ENCODE results near the gene KRTAP2-3. TPM values are rescaled to one million over a fixed set of nuclear protein-coding genes. Genes with fewer than 3 reads are reported as not detected.
"Not testable (repeated sequence)": the region's sequence is repeated elsewhere in the genome, so short reads cannot be mapped to it uniquely, and the experiment has no call there.

KRTAP2-3 gene, protein sequence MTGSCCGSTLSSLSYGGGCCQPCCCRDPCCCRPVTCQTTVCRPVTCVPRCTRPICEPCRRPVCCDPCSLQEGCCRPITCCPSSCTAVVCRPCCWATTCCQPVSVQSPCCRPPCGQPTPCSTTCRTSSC
- 0.80 and 3.4 TPM in 2 replicates for total RNA-seq (2014; rRNA removed)
- polyA plus RNA-seq (2012) = 22.6 TPM

DNA sequence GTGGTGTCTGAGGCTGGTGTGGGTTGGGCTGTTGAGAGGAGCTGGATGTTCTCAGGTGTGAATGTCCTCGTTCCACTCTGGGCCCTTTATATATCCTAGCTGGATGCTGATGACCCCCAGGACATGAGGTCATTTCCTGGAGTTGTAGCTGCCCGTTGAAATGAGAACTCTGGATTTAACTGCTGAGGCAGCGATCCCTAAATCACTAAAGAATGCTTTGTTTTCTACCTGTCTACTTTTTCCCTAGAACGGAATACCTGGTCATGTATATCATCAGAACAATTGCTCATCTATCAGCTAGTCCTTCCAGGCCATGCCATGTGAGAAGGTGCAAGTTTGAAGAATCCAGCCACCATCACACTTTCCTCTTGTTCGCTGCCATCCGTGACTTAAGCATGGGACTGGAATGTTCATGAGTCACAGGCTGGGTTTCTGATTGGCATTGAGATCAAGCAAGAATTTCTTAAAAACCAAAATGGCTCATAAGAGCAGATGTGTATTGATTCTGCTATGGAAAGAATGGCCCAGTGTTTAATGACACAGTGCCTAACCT lies at the start of gene KRTAP2-3:
KRTAP2-3 (minus strand) TSS at position 63 of the 553 bp plus-strand sequence. CDS start 64 bp downstream, outside the sequence.
- DNase-seq (ENCODE audit: low read depth) = peak; percentile 94

DNA sequence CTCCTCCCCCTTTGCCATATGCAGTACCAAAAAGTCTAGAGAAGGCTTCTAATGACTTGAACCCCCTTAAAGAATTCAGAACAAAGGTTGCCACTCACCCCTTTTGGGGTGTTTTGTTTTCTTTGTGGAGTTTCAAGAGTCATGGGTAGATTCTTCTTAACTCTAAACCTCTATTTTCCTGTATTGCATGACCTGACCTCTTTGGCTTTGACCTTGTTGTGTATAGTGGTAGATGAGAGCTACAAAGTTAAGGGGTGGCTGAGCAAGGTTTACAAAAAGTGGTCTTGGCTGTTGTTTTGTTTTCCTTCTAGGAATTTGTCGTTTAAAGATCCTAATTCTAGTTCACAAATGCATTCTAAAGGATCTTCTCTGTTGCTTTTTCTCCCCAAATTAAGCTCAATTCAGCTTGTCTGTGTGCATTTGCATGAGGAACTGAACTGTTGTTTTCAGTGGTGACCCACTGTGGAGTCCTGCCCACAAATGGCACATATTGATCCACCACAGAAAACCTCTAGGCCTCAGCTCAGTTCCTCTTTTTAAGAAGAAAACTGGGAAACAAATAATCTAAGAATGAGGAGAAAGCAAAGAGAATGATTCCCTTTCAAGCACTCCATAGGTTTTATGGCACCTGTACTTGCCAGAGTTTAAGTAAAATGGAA lies 48.9 kb upstream of the KRTAP2-3 start:
- not testable (repeated sequence) for DNase-seq (ENCODE audit: low read depth)

DNA sequence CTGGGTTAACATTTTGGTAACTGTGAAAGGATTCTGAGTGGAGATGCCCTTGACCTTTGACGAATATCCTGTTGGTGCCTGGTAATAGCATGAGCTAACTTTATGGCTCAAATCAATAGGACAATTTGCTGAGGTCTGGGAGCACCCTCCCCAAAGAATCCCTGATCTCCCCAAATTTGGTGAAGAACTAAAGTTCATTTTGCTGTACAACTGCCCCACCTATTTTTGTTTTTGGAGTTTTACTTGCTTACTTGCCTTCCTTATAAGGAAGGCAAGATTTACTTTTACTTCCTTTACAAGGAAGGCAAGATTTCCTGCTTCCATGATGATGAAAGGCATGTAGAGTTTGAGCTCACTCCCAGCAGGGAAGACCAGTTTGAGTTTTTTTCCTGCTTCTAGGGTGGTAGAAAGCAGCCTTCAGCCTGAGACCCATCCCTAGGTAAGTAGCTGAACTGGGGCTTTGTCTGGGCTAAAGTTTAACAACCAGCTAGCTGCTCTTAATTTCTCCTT lies 48.1 kb upstream of the KRTAP2-3 start:
- DNase-seq (ENCODE audit: low read depth) = no peak

DNA sequence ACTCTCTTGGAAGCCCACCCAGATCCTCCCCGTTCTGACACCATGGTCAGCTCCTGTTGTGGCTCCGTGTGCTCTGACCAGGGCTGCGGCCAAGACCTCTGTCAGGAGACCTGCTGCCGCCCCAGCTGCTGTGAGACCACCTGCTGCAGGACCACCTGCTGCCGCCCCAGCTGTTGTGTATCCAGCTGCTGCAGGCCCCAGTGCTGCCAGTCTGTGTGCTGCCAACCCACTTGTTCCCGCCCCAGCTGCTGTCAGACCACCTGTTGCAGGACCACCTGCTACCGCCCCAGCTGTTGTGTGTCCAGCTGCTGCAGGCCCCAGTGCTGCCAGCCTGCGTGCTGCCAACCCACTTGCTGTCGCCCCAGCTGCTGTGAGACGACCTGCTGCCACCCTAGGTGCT lies 45.4 kb upstream of the KRTAP2-3 start, which contains the start of gene KRTAP4-9:
KRTAP4-9 (plus strand) TSS at position 43 of the 400 bp plus-strand sequence; CDS start at position 43, 0 bp downstream.
- peak; percentile 49 for DNase-seq (ENCODE audit: low read depth)

DNA sequence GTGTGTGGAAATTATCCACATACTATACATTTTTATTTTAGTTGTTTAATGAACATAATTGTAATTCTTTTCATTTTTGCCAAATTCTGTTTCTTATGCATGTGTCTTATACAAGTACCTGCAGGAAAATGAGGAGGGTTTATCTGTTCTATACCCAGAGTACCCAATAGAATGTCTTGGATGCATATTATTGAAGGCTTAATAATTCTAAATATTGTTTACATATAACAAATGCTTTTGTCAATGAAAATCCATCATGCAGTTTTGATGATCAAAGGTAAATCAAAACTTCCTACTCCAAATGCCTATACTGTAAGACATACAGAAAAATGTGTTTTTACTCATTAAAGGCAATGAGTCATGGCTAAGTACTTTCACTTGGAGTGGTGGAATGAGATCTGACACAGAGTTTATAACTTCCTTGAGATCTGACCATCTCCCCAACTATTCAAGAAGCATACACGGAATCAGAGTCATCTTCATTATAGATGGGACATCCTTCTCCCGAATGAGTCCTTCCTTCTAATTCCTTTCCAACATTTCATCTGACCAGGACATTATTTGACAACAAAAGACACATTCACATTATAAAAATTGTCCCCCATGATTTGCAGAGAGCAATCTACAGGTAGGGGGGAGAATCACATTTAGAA lies 44.6 kb upstream of the KRTAP2-3 start:
- peak; percentile 38 for DNase-seq (ENCODE audit: low read depth)

DNA sequence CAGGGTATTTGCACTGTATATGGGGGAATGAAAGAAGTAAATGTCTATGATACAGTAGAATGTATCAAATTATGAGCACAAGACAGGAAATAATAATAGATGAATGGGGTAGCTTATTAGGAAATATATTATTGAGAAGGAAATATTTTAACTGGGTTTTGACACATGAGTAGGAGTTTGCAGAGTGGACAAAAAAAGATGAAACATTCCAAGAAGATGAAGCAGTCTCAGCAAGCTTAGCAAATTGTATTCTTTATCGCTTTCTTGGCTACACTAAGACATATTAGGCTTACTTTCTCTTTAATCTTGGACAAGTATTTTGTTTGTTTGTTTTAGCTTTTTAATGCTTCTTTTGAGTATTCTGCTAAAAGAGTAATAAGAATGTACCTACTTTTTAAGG lies 44.0 kb upstream of the KRTAP2-3 start:
- no peak for DNase-seq (ENCODE audit: low read depth)

DNA sequence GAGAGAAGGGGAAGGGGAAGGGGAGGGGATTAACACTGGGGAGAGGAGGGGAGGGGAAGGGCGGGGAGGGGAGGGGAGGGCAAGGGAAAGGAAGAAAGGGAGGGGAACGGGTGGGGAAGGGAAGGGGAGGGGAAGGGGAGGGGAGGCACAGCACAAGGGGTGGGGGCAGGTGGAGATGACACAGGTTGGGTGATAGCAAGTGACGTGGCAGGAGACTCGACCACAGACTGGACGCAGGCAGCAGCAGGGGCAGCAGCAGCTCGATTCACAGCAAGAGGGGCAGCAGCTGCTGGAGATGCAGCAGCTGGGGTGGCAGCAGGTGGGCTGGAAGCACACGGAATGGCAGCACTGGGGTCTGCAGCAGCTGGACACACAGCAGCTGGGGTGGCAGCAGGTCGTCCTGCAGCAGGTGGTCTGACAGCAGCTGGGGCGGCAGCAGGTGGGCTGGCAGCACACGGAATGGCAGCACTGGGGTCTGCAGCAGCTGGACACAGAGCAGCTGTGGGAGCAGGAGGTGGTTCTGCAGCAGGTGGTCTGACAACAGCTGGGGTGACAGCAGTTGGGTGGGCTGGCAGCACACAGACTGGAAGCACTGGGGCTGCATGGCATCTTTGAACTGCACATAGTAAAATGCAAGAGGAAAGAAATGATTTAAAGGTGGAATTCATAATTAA lies 41.8 kb upstream of the KRTAP2-3 start, which contains the start of gene KRTAP4-16:
KRTAP4-16 (minus strand) TSS at position 624 of the 674 bp plus-strand sequence; CDS start at position 624, 0 bp downstream.
- DNase-seq (ENCODE audit: low read depth) = peak; percentile 41

DNA sequence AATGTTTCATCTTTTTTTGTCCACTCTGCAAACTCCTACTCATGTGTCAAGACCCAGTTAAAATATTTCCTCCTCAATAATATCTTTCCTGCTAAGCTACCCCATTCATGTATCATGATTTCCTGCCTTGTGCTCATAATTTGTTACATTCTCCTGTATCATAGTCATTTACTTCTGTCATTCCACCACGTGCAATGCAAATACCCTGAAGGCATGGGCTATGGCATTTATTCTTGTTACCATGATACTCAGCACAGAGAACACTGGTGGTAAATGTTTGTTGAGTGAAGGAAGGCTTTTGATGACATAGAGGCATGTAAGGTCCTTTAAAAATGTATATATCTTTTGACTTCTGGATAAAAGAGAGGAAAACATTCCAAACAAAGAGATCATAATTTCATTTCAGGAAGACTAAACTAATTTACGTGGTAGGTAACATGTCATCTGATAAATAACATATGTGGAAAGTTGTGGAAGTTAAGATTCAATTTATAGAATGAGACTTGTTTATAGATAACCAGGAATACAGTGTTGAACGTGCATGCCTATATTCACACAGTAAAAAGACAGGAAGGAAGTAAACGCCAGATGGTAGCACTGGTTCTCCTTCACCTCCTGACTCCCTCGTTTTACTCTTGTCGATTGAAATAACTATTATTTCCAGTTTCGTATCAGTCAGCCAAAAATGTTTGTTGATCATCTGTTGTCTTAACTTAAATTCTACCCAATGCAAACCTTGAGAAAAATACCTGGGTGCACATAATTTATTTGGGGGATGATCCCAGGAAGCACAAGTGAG lies 40.0 kb upstream of the KRTAP2-3 start:
- DNase-seq (ENCODE audit: low read depth) = peak; percentile 54

DNA sequence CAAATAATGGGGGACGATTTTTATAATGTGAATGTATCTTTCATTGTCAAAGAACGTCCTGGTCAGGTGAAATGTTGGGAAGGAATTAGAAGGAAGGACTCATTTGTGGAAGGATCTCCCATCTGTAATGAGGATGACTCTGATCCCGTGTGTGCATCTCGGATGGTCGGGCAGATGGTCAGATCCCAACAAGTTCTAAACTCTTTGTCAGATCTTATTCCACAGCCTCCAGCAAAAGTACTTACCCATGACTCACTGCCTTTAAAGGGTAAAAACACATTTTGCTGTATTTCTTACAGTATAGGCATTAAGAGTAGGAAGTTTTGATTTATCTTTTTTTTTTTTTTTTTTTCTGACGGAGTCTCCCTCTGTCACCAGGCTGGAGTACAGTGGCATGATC lies 38.6 kb upstream of the KRTAP2-3 start:
- peak; percentile 22 for DNase-seq (ENCODE audit: low read depth)

DNA sequence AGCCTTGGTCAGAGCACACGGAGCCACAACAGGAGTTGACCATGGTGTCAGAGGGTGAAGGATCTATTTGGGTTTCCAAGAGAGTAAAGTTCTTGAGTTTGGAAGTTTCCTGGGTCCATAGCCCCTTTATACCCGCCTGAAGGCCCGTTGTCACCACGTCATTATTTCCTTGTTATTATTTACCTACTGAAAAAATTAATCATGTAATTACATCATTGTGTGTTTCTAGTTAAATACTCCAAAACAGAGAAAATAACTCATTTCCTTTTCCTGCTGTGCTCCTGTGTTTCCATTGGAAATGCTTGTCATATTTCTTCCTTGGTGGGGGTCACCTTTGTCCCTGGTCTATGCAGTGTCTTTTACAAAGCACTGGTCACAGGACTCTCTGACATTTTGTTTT lies 38.1 kb upstream of the KRTAP2-3 start, which contains the start of gene KRTAP4-8:
KRTAP4-8 (minus strand) TSS at position 101 of the 400 bp plus-strand sequence; CDS start at position 43, 58 bp downstream.
- no peak for DNase-seq (ENCODE audit: low read depth)

DNA sequence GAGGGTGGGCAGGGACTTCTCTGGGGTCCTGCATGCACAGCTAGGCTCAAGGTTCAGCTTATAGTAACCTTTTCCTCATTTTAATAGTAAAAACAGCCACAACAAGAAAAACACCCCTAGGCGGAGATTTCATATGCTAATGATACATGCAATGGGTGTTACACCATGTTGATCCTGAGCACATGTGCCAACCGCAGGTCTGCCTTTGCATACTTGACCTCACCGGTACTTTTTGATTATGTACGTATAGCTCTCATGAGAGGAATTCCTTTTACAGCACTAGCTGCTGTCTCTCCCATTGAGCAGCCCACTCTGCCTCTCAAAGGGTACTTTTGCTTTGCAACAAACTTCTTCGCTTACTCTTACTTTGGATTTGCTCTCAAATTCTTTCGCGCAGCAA lies 36.1 kb upstream of the KRTAP2-3 start:
- DNase-seq (ENCODE audit: low read depth) = no peak

DNA sequence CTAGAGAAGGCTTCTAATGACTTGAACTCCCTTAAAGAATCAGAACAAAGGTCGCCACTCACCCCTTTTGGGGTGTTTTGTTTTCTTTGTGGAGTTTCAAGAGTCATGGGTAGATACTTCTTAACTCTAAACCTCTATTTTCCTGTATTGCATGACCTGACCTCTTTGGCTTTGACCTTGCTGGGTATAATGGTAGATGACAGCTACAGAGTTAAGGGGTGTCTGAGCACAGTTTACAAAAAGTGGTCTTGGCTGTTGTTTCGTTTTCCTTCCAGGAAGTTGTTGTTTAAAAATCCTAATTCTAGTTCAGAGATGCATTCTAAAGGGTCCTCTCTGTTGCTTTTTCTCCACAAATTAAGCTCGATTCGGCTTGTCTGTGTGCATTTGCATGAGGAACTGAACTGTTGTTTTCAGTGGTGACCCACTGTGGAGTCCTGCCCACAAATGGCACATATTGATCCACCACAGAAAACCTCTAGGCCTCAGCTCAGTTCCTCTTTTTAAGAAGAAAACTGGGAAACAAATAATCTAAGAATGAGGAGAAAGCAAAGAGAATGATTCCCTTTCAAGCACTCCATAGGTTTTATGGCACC lies 28.9 kb upstream of the KRTAP2-3 start:
- DNase-seq (ENCODE audit: low read depth) = not testable (repeated sequence)

DNA sequence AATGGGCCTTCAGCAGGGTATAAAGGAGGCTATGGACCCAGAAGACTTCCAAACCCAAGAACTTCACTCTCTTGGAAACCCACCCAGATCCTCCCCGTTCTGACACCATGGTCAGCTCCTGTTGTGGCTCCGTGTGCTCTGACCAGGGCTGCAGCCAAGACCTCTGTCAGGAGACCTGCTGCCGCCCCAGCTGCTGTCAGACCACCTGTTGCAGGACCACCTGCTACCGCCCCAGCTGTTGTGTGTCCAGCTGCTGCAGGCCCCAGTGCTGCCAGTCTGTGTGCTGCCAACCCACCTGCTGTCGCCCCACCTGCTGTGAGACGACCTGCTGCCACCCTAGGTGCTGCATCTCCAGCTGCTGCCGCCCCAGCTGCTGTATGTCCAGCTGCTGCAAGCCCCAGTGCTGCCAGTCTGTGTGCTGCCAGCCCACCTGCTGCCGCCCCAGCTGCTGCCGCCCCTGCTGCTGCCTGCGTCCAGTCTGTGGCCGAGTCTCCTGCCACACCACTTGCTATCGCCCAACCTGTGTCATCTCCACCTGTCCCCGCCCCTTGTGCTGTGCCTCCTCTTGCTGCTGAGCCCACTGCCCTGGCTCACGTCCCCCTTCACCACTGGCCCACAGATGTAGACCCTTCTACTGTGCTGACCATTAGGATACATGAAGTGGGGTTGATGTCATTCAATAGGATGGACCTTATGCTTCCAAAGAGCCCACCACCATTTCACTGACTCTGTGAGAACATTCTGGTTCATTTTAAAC lies 24.4 kb upstream of the KRTAP2-3 start, which contains the start of gene KRTAP4-7:
KRTAP4-7 (plus strand) TSS at position 51 of the 757 bp plus-strand sequence; CDS start at position 108, 57 bp downstream.
- DNase-seq (ENCODE audit: low read depth) = peak; percentile 37

DNA sequence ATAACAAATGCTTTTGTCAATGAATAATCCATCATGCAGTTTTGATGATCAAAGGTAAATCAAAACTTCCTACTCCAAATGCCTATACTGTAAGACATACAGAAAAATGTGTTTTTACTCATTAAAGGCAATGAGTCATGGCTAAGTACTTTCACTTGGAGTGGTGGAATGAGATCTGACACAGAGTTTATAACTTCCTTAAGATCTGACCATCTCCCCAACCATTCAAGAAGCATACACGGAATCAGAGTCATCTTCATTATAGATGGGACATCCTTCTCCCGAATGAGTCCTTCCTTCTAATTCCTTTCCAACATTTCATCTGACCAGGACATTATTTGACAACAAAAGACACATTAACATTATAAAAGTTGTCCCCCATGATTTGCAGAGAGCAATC lies 23.5 kb upstream of the KRTAP2-3 start:
- DNase-seq (ENCODE audit: low read depth) = peak; percentile 40

DNA sequence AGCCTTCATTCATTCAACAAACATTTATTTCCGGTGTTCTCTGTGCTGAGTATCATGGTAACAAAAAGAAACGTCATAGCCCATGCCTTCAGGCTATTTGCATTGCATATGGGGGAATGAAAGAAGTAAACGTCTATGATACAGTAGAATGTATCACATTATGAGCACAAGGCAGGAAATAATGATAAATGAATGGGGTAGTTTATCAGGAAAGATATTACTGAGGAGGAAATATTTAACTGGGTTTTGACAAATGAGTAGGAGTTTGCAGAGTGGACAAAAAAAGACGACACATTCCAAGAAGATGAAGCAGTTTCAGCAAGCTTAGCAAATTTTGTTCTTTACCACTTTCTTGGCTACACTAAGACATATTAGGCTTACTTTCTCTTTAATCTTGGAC lies 22.7 kb upstream of the KRTAP2-3 start:
- no peak for DNase-seq (ENCODE audit: low read depth)

DNA sequence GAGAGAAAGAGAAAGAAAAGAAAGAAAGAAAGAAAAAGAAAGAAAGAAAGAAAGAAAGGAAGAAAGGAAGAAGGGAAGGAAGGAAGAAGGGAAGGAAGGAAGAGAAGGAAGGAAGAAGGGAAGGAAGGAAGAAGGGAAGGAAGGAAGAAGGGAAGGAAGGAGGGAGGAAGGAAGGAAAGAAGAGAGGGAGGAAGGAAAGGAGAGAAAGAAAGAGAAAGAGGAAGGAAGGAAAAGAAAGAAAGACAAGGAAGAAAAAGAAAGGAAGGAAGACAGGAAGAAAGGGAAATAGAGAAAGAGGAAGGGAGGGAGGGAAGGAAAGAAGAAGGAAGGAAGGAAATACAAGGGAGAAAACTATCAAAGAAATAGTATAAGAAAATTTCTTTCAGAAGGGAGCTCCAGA lies 16.9 kb upstream of the KRTAP2-3 start:
- DNase-seq (ENCODE audit: low read depth) = no peak

DNA sequence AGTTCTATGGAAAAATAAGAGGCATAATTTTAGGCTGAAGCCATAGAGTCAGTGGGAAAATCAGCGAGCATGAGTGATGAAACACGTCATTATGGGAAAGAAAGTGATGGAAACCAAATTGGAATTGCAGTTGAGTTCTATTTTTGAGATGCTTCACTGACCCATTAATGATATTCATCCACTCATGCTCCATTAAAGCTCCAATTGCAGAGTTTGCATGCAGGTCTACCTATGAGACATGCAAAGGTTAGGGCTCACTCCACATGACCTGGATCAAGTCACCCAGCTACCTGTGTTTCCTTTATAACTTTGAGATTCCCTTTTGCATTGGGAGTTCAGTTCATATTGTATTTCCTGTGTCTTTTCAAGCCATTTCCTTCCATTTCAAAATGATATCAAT lies 13.8 kb upstream of the KRTAP2-3 start:
- DNase-seq (ENCODE audit: low read depth) = no peak

DNA sequence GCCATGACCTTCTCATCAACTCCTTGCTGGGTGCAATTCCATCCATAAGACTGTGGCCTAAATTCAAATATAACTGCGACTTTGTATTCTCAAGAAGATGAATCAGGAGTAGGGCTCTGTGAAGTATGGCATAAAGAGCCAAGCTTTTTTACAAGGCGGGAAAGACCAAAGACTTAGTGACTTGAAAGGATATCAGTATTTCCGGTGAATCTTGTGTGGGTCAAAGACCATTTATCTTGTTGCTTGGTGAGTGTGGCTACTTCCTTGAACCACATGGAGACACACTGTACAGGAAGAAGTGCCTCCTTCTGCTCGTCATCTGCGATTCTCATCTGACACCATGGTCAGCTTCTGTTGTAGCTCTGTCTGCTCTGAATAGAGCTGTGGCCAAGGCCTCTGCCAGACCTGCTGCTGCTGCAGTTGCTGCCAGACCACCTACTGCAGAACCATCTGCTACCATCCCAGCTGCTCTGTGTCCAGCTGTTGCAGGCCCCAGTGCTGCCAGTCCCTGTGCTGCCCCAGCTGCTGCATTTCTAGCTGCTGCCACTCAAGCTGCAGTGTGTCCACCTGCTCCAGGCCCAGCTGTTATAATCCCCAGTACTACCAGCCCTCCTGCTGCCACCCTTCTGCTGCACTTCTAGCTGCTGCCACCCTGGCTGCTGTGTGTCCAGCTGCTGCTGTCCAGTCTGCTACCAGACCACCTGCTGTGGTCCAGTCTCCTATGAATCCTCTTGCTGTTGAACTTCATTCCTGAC lies 11.9 kb upstream of the KRTAP2-3 start:
- peak; percentile 96 for DNase-seq (ENCODE audit: low read depth)
